HG03066 (cell line): ENCODE measurements around the gene NKIRAS1.

ENCODE experiments used
- ATAC-seq: cut with Tn5 transposase; IDR thresholded peaks from one replicate; pipeline ENCODE4 v1.9.1; 2021; ENCODE audit warnings: low read depth; ENCODE audit not compliant: unreplicated experiment

NKIRAS1 gene

GRCh38 chr3:23916886-23917678, at the start of gene NKIRAS1, which contains the start of gene RPL15:
NKIRAS1 (minus strand) TSS chr3:23916990; CDS start chr3:23910904, 6,086 bp downstream.
RPL15 (plus strand) TSS chr3:23917132; CDS start chr3:23917860, 728 bp downstream.
- peak; percentile 89 for ATAC-seq

DNA sequence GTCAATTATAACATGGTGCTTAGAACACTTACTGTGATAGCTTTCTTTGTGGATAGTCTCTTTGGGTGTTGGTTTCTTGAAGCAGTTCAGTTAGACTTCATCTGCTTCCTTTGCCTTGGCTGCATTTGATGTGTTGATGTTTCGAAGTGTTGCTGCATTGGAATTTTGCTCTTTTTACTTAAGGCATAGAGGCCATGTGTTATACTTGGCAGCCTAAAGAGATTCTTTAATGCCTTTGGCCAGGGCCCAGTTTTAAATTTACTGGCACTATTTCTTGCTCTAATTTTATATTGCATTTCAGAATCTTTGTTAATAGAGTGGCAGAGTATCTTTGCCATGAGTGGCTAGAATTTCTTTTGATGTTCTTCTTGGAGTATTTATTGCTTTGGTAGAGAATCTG, 49.5 kb upstream of the NKIRAS1 start:
- ATAC-seq, result no peak

DNA sequence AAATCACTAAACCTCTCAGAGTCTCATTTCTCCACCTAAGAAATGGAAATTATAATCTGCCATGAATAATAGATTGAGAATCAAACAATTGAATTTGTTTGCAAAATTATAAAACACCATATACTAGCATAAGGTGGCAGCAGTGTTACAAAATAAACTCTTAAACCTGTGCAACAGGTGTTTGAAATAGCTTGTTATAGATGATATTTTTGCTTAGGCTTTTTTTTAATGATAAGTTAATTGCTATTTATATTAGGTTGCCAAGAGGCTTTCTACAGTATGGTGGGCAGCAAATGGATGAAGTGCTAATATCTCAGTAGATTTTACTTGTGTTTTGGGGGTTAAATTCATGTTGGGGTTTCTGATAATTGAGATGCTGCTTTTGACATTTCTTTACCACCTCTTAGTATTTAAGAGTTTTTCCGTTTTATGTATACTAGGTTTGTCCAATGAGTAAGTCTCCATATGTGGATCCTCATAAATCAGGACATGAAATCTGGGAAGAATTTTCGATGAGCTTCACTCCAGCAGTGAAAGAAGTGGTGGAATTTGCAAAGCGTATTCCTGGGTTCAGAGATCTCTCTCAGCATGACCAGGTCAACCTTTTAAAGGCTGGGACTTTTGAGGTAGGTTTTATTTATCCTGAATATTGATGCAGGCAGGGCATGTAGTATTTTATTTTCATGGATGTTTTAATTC, 47.9 kb upstream of the NKIRAS1 start:
- ATAC-seq, result no peak

GRCh38 chr3:23961913-23962312, 45.1 kb upstream of the NKIRAS1 start:
- ATAC-seq, result no peak

GRCh38 chr3:23961066-23961465, 44.3 kb upstream of the NKIRAS1 start:
- no peak for ATAC-seq

- no peak for ATAC-seq
These were observed 43.9 kb upstream of the NKIRAS1 start for GRCh38 chr3:23960649-23961048.

- ATAC-seq, result no peak
These were observed 42.5 kb upstream of the NKIRAS1 start for GRCh38 chr3:23959135-23959900.

DNA sequence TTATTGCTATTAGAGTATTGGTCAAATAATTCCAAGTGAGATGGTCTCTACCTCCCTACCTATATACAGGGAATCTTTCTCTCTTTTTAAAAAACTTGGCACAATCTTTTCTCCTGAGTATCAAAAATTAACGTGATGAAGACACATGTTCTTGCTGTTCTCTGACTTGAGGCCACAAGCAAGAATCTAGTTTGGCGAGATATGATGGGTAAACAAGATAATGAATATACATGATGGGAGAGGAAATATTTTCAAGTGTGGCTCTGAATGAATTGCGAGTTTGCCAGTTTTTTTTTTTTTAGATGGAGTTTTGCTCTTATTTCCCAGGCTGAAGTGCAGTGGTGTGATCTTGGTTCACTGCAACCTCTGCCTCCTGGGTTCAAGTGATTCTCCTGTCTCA, 39.9 kb upstream of the NKIRAS1 start:
- no peak for ATAC-seq

GRCh38 chr3:23954144-23954543, 37.4 kb upstream of the NKIRAS1 start:
- ATAC-seq, result no peak

DNA sequence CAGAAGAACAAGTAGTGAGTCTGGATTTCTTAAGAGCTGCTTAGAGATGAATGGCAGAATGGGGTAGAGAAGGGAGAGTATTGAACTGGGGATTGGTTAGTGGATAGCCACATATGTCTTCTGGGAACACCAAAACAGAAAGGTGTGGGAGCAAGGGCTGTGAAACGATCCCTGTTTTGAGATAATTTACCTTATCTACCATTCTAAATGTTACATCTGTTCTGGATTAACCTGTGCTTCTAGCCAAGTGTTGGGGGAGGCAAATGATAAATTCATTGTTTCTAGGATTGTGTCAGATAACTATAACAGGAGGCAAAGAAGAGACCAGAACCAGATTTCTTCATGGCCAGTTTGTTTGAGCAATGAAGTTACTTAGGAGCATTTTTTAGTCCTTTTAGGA, 36.7 kb upstream of the NKIRAS1 start:
- no peak for ATAC-seq

DNA sequence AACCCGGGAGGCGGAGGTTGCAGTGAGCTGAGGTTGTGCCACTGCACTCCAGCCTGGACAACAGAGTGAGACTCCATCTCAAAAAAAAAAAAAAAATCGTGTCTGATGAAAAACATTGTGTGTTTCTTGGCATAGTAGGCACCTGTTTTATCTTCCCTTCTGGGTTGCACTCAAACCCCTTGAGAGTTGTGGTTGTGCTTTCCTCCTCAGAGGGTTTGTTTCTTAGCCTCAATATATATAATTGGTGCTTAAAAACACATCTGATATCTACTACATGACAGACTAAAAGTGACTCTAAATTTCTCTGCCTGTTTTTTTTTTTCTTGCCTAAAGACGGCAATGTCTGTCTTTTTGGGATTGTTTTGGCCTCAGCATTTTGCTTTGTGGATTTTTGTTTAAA, 35.9 kb upstream of the NKIRAS1 start:
- ATAC-seq, result peak; percentile 42

GRCh38 chr3:23950293-23950692, 33.5 kb upstream of the NKIRAS1 start:
- ATAC-seq, result peak; percentile 27

DNA sequence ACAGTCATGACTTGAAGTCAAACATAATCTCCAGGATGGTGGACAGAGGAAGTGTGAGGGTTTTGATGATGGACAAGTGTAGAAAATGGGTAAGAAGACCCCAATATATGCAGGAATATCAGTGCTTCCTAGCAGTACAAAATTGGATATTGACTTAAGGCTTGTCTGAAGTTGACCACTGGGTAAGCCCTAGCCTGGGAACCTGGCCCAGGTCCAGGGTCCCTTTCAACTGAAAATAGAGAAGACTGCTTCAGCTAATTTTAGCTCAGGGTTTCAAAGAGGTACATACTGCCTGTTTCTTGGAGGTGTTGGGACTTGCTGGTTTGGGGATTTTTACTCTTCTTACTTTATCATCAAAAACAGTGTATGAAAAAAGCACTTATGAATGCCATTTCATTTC, 33.0 kb upstream of the NKIRAS1 start:
- ATAC-seq, result peak; percentile 32

DNA sequence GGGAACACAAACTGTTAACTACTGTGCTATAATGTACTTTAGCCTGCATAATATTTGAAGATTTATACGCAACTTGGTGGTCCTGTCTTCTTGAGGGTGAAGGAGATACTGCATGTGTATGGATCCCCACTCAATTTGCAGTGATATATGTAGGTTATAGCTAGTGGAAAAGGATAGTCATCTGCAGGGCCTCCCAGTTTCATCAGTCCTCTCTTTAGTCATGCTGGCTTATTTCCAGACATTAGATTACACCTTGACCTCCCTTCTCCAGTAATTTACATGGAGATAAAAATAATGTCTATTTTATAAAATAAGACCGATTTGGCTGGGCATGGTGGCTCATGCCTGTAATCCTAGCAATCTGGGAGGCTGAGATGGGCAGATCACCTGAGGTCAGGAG, 32.0 kb upstream of the NKIRAS1 start:
- ATAC-seq, result no peak

- ATAC-seq, result peak; percentile 73
These were observed 29.3 kb upstream of the NKIRAS1 start for GRCh38 chr3:23945913-23946687.

GRCh38 chr3:23945663-23945912, 28.8 kb upstream of the NKIRAS1 start:
- ATAC-seq, result no peak

DNA sequence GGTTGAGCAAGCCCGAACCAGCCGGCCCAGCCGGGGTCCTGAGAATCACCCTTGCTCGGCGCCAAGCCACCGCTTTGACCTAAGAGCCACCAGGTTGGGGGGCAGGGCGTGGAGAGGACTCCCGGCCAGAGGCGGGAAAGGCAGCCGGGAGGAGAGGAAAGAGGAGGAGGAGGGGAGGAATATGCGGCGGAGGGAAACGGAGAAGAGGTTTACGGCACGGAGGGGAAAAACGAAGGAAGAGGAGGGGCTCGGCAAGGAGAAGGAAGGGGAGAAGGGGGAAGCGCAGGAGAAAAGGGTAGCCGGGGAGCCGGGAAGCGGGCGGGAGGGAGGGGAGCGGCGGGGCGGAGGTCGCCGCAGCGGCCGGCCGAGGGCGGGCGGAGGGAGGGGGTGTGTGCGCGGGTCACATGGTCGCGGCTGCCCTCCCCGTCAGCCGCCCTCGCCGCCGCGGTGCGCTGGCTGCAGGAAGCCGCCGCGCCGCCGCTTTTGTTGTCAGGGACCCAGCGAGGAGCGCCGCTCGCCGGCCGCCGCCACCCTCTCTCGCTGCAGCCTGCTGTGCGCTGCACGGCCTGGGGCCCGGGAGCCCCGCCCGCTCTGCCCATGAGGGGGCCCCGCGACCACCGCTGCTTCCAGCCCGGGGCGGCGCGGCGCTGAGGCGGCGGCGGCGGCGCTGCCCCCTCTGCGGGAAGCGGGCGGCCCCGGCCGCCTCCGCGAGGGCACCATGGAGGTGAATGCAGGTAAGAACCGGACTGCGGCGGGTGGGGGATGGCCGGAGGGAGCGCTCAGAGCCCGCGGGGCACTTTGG, 28.3 kb upstream of the NKIRAS1 start, which contains the start of gene NR1D2:
Gene NR1D2, plus strand, starts transcription at position 426 of the 802 bp plus-strand sequence. Its CDS starts 293 bp downstream, at position 719.
- peak; percentile 52 for ATAC-seq

DNA sequence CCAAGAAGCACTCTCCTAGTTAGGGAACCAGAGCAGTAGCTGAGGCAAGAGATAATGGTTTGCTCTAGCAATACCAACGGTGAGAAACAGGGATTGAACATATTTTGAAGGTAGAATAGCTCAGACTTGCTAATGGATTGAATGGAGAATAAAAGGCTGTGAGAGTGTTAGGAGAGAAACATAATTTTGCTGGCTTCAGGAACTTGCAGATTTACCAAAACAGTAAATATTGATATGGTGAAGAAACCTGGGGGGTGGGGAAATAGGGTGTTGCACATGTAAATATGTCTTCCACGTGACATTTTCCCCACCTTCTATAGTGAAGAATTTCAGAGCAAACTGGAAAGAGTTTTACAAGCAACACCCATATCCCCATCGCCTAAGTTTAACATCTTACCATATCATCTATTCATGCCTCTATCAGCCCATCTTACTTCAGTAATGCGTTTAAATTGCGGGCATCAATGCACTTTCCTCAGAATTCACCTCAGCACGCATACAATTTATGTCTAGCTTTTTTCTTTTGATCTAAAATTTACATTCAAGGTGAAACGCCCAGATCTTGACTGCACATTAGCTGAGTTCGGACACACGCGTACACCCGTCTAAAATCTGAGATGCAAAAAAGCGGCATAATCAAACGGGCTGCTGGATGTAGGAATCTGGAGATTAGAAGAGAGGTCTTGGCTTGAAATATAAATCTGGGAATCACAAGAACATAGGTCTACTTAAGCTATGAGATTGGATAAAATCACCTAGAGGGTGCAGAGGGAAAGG, 27.4 kb upstream of the NKIRAS1 start:
- no peak for ATAC-seq

- ATAC-seq, result no peak
These were observed 25.8 kb upstream of the NKIRAS1 start for GRCh38 chr3:23942546-23942945.
